ENCODE results near the gene PPM1H.
A peak's percentile ranks its signal among the peaks of the same experiment; 100 is the strongest.

Gene PPM1H

DNA sequence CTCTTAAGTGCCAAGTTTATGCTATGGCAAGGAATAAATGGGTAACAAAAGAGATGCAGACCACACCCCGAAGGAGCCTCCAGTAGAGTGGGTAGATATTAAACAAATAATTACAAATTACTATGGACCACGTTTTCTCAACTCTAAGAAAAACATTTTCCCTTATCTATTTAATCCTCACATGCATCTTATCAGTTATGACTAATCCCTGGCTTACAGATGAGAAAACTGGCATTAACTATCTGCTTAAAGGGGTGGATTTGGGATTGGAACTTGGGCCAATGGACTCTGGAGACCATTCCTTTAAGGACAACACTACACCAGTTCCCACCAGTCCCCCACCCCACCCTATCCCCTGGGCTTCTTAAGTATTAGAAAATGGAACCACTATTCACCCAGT, 26.3 kb downstream of the PPM1H start:
- no peak overlapping the region for H3K4me3 ChIP-seq (ENCODE audit: low read length)
- no peak for DNase-seq (ENCODE audit: low read depth)
- TF ChIP-seq, protein P1, sequence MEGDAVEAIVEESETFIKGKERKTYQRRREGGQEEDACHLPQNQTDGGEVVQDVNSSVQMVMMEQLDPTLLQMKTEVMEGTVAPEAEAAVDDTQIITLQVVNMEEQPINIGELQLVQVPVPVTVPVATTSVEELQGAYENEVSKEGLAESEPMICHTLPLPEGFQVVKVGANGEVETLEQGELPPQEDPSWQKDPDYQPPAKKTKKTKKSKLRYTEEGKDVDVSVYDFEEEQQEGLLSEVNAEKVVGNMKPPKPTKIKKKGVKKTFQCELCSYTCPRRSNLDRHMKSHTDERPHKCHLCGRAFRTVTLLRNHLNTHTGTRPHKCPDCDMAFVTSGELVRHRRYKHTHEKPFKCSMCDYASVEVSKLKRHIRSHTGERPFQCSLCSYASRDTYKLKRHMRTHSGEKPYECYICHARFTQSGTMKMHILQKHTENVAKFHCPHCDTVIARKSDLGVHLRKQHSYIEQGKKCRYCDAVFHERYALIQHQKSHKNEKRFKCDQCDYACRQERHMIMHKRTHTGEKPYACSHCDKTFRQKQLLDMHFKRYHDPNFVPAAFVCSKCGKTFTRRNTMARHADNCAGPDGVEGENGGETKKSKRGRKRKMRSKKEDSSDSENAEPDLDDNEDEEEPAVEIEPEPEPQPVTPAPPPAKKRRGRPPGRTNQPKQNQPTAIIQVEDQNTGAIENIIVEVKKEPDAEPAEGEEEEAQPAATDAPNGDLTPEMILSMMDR (IDR thresholded peaks at IDR 0.05; ENCODE audit: insufficient read depth, low read depth, low read length, missing control alignments): no peak

DNA sequence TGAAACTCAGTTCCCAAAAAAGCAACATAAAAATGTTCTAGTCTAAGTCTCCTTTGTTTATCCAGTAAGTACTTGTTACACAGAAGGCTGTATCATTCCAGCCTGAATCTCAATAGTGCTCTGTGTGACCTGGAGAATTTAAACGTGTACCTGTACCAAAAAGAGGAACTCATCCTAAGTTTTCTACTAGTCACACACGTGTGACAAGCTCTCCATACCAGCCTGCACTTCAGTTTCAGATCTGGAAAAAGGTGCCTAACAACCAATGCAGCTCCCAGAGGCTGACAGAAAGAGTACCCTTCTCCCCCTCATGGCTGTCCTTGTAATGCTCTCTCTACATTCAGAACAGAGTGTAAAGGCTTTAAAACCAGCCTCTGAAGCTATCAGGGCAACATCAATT, 27.4 kb downstream of the PPM1H start:
- TF ChIP-seq, protein P1 (IDR thresholded peaks at IDR 0.05; ENCODE audit: insufficient read depth, low read depth, low read length, missing control alignments): no peak
- DNase-seq (ENCODE audit: low read depth): no peak
- no peak overlapping the region for H3K4me3 ChIP-seq (ENCODE audit: low read length)

DNA sequence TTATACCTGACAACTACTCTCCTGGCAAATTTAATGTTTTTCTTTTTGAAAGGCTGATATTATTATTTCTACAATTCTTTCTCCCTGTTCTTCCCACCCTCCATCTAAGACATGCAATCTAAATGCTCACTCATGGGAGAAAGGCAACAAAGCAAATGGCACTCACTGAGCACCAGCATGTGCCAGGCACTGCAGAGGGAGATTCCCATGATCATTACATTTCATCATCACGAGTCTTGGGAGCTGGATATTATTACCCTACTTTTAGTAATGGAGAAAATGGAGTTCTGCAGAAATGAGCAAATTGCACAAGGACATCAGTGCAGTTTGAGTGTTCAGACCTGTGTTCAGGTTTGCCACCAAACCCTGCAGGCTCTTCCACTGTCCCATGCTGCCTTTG, 27.9 kb downstream of the PPM1H start:
- no peak for DNase-seq (ENCODE audit: low read depth)
- TF ChIP-seq, protein P1 (IDR thresholded peaks at IDR 0.05; ENCODE audit: insufficient read depth, low read depth, low read length, missing control alignments): no peak
- no peak overlapping the region for H3K4me3 ChIP-seq (ENCODE audit: low read length)

DNA sequence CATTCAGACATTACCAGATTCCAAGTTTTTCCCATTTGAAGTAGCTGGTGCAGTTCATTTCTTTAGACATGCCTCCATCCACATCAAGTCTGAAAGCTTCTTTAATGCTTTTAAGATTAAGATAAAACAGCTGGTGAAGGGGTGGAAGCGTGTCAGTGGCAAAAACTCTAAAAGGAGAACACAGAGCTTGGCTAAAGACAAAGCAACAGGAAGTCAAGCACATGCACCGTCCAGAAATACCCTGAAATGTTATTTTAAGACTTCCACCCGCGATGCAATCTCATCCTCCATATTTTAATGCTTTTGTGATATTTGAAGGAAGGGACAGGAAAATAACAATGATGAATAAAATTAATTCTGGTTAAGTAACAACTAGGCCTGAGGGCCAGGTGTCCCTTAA, 31.8 kb downstream of the PPM1H start:
- H3K4me3 ChIP-seq (ENCODE audit: low read length): no peak overlapping the region
- TF ChIP-seq, protein P1 (IDR thresholded peaks at IDR 0.05; ENCODE audit: insufficient read depth, low read depth, low read length, missing control alignments): no peak

DNA sequence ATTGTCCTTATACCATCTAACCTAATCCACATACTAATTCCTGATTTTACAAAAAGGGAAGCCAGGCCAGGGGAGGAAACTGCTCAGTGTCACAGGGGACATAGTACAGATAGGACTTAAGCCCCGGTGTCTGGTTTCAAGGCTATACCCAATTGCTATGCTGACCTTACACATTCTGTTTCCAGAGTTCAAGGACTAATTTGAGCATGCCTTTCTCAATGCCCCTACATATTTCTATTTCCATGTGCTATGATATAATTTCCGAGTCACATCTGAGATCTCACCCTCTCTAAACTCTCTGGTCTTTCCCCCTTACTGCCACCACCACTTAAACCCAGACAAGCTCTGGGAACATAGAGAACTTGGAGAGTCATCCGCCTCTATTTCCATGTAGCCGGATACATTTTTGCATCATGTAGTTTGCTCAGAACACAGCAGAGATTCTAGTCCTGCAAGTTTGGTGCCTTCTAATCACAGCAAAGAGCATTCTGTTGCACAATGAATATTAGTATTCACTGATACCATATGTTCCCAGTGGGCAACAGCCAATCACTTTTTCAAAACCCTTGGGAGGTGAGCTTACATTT, 34.2 kb downstream of the PPM1H start:
- no peak overlapping the region for H3K4me3 ChIP-seq (ENCODE audit: low read length)
- DNase-seq (ENCODE audit: low read depth): peak; percentile 80
- TF ChIP-seq, protein P1 (IDR thresholded peaks at IDR 0.05; ENCODE audit: insufficient read depth, low read depth, low read length, missing control alignments): no peak

More for the DNA sequence above, 31.8 kb downstream of the PPM1H start:
- no peak for DNase-seq (ENCODE audit: low read depth)

DNA sequence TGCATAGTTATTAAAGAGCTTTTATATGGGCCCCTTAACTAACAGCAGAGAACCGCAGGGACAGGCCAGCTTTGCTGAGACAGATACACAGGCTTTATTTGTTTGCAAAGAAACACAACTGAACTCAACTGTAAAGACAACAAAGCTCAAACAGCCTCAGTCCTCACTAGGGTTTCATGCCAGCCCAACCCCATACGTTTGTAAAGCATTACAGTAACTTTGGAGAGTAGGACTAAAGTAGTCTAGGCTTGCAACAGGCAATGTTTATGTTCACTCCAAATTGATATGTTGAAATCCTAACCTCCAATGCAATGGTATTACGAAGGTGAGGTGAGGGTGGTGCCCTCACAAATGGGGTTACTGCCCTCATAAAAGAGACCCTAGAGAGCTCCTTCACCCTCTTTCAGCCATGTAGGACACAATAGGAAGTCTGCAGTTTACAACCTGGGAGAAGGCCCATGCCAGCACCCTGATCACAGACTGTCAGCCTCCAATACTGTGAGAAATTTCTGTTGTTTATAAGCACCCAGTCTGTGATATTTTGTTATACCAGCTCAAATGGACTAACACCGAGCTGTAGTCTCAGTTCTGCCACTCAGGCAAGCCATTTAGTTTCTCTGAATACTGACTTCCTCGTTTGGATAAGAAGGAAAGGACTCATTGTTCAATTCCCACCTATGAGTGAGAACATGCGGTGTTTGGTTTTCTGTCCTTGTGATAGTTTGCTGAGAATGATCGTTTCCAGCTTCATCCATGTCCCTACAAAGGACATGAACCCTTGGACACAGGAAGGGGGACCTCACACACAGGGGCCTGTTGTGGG, 35.2 kb downstream of the PPM1H start:
- TF ChIP-seq, protein P1 (IDR thresholded peaks at IDR 0.05; ENCODE audit: insufficient read depth, low read depth, low read length, missing control alignments): no peak
- DNase-seq (ENCODE audit: low read depth): no peak
- no peak overlapping the region for H3K4me3 ChIP-seq (ENCODE audit: low read length)

Measured in epithelial cell of esophagus (primary cell).